ENCODE data around the gene FRMPD4. TPM values are rescaled to one million over a fixed set of nuclear protein-coding genes. Genes with fewer than 3 reads are reported as not detected.

Gene FRMPD4
- total RNA-seq, 2 donors from 2014 or later: not detected

DNA sequence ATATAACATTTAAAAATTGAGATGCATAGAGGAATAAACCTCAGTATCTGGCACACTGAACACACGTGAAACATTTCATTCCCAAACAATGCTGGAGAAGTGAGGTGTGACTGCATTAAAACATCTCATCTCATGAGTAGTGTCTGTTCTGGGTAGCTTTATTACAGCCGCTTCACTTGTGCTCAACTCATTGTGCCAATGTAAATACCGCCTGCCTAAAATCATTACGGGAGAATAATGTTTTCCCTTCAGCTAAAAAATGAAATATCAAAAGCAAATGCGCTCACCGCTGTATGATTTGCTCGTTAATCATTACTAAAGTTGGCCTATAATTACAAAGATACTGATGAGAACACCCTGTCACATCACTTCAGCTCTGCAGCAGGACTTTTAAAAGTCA is 542.8 kb downstream of the FRMPD4 start:
- ATAC-seq: no peak
- no peak overlapping the region for H3K27ac Mint-ChIP-seq
- no peaks in the 10 kb centered on the region for H3K9me3 Mint-ChIP-seq
- H3K36me3 Mint-ChIP-seq: no peaks in the 10 kb centered on the region
- DNase-seq (ENCODE audit: low spot score in 2 of 2): no peak

DNA sequence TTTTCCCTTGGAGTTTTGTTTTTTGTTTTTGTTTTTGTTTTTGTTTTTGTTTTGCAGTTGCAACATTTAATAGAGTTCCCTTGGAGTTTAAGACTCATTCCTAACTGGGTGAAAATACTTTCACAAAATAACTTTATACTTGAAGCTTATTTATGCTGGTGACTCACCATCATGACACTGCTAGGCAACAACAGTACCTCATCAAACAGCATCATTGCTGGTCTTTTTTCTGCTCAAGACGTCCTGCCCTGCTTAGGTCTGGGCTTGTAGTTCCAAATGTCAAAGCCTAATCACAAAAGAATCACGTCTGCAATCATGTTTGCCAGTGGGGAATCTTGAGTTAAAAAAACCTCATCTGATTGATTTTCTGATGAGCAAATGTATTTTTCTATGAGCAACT is 547.3 kb downstream of the FRMPD4 start:
- no peak for ATAC-seq
- Mint-ChIP-seq H3K27ac (no peak overlapping the region), H3K9me3 (no peaks in the 10 kb centered on the region), H3K36me3 (no peaks in the 10 kb centered on the region)
- no peak for DNase-seq (ENCODE audit: low spot score in 2 of 2)

DNA sequence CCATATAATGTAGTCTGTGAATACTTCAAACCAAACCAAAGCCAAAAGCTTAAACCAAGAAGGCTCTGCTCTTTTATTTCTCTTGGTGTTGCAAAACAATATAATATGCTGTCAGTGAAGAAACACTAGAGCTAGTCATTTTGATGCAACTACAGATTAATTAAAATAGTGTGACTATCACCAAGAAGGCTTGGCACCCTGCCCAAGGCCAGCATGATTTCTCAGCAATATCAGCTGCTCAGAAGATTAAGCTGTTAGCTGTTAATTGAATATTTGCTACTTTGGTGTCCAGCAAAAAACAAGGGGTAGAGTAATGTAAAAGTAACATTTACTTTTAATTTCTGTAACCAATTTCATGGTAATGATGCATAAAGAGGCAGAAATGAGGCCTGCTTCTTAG is 548.1 kb downstream of the FRMPD4 start:
- ATAC-seq (no peak), DNase-seq (ENCODE audit: low spot score in 2 of 2) (no peak)
- H3K9me3 Mint-ChIP-seq: no peaks in the 10 kb centered on the region
- H3K36me3 Mint-ChIP-seq: no peaks in the 10 kb centered on the region
- H3K27ac Mint-ChIP-seq: no peak overlapping the region

DNA sequence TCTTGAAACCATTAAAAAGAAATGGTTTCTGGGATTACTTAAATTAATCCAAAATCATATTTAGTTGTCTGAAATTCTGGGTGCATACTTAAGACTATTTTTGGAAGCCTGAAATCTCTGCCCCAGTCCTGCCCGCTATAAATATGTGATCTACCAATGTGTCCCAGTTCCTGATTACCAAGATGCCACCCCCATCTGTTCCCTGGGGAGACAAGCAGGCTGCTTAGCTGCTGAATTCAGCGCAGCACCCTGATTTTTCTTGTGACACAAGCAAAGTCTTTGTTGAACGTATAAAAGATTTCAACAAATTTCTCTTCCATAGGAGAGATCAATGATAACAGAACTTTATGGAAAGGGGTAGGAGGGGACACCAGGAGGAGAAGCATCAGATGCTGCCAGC is 552.4 kb downstream of the FRMPD4 start:
- DNase-seq (ENCODE audit: low spot score in 2 of 2): no peak

DNA sequence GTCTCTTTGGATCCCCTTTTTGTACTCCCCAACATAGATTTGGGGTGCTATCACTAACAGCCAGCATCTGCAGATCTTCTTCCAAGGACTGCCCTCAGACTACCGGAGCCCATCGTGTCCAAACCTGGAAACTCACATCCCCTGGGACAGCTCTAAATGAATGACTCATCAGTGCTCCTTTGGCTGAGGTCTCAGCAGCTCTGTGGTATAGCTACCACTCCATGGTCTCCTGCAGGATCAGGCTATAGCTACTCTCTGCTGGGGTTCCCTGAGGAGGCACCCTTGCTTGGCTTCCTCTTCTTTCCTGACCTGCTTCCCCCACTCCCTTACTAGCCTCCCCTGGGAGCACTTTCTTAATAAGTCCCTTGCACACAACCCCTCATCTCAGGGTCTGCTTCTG is 555.5 kb downstream of the FRMPD4 start:
- DNase-seq (ENCODE audit: low spot score in 2 of 2) (no peak), ATAC-seq (no peak)
- H3K9me3 Mint-ChIP-seq: no peaks in the 10 kb centered on the region
- no peak overlapping the region for H3K27ac Mint-ChIP-seq
- no peaks in the 10 kb centered on the region for H3K36me3 Mint-ChIP-seq

More for the DNA sequence above, 552.4 kb downstream of the FRMPD4 start:
- no peak overlapping the region for H3K27ac Mint-ChIP-seq
- no peaks in the 10 kb centered on the region for H3K36me3 Mint-ChIP-seq
- ATAC-seq: no peak
- no peaks in the 10 kb centered on the region for H3K9me3 Mint-ChIP-seq

DNA sequence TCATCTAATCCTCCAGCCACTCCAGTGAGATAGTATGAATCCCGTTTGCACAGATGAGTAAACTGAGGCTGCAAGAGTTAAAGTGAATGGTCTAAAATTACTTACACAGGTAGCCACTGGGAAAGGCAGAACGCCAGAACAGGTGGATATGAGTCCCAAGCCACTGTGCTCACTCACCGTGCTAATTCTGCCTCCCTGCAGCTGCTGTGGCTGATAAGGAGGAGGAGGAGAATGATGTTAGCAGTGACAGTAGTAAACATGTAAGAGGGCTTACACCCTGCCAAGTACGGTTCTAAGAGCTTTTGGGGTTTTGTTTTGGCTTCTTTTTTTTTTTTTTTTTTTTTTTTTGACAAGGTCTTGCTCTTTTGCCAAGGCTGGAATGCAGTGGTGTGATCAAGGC is 562.5 kb downstream of the FRMPD4 start:
- ATAC-seq (no peak), DNase-seq (ENCODE audit: low spot score in 2 of 2) (no peak)
- no peaks in the 10 kb centered on the region for H3K36me3 Mint-ChIP-seq
- H3K27ac Mint-ChIP-seq: no peak overlapping the region
- no peaks in the 10 kb centered on the region for H3K9me3 Mint-ChIP-seq

DNA sequence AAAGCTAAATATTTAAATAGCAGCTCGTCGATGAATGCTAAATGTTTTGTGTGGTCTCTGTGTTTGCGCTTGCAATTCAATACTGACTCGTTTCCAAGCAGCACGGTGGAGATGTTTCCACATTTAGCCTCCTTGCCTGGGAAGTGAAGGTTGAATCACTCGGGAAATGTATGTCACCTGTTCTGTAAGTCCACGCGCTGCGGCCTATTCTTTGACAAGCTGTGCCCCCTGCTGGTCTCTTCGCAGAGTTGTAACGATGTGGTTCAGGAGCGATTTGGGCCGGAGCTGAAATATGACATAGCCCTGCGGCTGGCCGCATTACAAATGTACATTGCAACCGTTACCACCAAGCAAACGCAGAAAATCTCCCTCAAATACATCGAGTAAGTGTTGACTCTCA is 563.4 kb downstream of the FRMPD4 start:
- DNase-seq (ENCODE audit: low spot score in 2 of 2) (peak in 1 of 2 donors; percentile 15), ATAC-seq (peak; percentile 41 to 72)
- Mint-ChIP-seq H3K36me3 (no peaks in the 10 kb centered on the region), H3K27ac (no peak overlapping the region), H3K9me3 (no peaks in the 10 kb centered on the region)

DNA sequence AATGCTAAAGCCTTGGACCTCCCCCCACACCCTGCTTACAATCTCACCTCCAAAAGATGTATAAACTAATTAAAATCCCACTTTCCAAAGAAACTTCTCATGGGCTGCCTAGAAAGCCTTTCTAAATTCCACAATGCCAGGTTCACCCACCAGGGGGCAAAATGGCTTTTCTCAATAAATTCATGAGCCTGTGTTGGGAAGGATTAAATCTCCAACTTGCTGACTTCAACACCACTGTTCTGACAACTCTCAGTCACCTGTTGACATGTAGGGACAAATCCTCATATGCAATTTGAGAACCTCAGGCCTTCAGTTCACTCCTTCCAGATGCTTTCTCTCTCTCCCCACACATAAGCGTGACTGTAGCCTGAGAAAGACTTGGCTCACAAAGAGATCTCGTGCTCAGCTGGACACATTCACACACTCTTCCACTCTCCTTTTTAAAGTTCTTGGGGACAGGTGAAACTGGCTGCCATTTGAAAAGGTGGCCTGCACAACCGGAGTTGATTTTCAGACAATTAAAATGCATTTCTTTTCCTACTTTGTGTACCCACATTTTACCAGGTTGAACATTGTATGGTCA is 564.3 kb downstream of the FRMPD4 start:
- ATAC-seq (no peak), DNase-seq (ENCODE audit: low spot score in 2 of 2) (peak in 1 of 2 donors; percentile 4)
- no peak overlapping the region for H3K27ac Mint-ChIP-seq
- no peaks in the 10 kb centered on the region for H3K9me3 Mint-ChIP-seq
- H3K36me3 Mint-ChIP-seq: no peaks in the 10 kb centered on the region

DNA sequence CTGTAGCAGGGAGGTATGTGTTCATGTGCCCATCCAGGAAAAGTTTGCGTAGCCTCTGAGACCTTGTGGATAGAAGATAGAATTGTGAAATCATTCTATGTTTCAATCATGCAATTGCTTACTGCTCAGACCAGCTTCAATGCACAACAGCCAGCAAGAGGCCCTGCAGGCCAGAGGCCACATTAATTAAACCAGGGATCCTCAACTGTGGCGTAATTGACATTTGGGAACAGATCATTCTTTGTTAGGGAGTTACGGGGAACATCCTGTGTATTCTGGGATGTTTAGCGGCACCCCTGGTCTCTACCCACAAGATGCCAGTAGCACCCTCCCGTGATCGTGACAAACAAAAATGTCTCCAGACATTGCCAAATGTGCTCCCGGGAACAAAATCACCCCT is 566.4 kb downstream of the FRMPD4 start:
- no peaks in the 10 kb centered on the region for H3K9me3 Mint-ChIP-seq
- no peaks in the 10 kb centered on the region for H3K36me3 Mint-ChIP-seq
- no peak for DNase-seq (ENCODE audit: low spot score in 2 of 2)
- no peak for ATAC-seq
- no peak overlapping the region for H3K27ac Mint-ChIP-seq

DNA sequence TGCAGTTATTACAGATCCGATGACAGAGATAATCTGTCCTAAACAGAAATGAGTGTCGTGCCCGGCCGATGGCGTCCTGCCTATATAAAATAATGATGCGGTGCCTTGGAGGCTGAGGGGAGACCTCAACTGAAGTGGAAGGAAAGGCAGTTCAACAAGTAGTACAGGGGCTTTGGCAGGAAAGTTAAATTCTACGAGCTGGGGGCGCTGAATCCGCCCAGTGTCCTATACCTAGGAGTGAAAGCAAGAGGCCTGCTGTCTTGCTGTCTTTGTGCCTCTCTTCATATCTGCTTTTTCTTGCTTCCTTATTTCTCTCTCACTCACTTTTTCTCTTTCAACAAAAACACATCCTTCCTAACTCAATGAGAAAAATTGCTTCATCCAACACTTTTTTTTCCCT is 570.8 kb downstream of the FRMPD4 start:
- no peak overlapping the region for H3K27ac Mint-ChIP-seq
- no peaks in the 10 kb centered on the region for H3K36me3 Mint-ChIP-seq
- no peak for DNase-seq (ENCODE audit: low spot score in 2 of 2)
- H3K9me3 Mint-ChIP-seq: no peaks in the 10 kb centered on the region
- ATAC-seq: no peak

DNA sequence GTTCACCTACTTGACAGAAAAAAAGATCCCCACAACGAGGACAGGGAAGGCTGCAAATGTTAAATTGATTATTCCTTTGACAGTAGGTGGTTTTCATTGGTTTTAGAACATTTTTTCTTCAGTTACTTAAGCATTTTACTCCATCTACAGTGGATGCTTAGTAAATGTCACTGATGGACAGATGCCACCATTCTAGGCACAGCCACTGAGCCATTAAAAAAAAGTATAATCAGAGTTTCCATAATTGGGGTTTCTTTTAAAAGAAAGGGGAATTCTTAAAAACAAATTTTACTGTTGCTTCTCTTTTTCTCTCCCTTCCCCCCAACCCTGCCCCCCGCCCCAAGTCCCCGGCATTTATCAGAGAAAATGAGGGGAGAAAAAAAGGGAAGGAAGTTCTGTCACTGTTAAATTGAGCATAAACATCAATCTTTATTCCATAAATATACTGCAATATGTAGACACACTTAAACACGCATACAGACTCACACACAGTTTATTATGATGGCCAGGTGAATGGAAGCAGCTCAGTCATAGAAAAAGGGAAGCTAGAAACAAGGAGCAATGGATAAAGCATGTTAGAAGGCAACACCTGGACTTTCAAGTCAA is 573.3 kb downstream of the FRMPD4 start:
- no peak overlapping the region for H3K27ac Mint-ChIP-seq
- ATAC-seq (no peak), DNase-seq (ENCODE audit: low spot score in 2 of 2) (no peak)
- no peaks in the 10 kb centered on the region for H3K36me3 Mint-ChIP-seq
- H3K9me3 Mint-ChIP-seq: no peaks in the 10 kb centered on the region

DNA sequence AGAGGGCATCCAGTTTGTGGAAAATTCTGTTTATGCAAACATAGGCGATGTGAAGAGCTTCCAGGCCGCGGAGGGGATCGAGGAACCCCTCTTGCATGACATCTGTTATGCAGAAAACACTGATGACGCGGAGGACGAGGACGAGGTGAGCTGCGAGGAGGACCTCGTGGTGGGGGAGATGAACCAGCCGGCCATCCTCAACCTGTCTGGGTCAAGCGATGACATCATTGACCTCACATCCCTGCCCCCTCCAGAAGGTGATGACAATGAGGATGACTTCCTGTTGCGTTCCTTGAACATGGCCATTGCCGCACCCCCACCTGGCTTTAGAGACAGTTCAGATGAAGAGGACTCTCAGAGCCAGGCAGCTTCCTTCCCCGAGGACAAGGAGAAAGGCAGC is 578.3 kb downstream of the FRMPD4 start:
- H3K36me3 Mint-ChIP-seq: no peaks in the 10 kb centered on the region

DNA sequence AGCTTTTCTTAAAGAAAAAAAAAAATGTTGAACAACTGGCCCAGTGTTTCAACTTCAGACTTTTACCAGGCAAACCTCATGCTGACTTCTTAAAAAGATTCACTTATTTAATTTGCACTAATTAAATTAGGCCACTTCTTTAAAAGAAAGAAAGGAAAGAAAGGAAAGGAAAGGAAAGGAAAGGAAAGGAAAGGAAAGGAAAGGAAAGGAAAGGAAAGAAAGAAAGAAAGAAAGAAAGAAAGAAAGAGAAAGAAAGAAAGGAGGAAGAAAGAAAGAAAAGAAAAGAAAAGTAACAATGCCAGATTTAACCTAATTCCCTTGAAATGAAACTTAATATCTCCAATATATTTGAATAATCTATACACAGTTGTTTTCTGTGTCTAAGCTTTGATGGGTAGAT is 581.6 kb downstream of the FRMPD4 start:
- H3K9me3 Mint-ChIP-seq: no peaks in the 10 kb centered on the region
- DNase-seq (ENCODE audit: low spot score in 2 of 2) (no peak), ATAC-seq (no peak)
- H3K36me3 Mint-ChIP-seq: no peaks in the 10 kb centered on the region
- H3K27ac Mint-ChIP-seq: no peak overlapping the region

More for the DNA sequence above, 578.3 kb downstream of the FRMPD4 start:
- DNase-seq (ENCODE audit: low spot score in 2 of 2) (no peak), ATAC-seq (no peak)
- no peaks in the 10 kb centered on the region for H3K9me3 Mint-ChIP-seq
- no peak overlapping the region for H3K27ac Mint-ChIP-seq

DNA sequence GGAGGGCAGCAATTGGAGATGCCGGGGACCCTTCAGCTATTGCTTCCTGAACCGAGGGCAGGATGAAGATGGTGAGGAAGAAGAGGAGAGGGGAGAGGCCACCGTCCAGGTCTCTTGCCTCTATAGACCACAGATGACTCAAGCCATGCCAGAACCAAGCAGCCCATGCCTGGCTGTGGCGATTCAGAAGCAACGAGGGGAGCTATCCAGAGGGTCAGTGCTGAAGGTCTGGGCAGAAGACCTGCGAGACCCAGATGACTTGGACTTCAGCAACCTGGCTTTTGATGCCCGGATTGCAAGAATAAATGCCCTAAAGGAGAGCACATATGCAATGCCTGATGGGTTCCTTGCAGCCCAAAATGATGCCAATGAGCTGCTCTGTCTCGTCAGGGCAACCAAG is 582.8 kb downstream of the FRMPD4 start:
- H3K27ac Mint-ChIP-seq: no peak overlapping the region
- DNase-seq (ENCODE audit: low spot score in 2 of 2): no peak
- ATAC-seq: no peak
- no peaks in the 10 kb centered on the region for H3K9me3 Mint-ChIP-seq
- H3K36me3 Mint-ChIP-seq: no peaks in the 10 kb centered on the region

DNA sequence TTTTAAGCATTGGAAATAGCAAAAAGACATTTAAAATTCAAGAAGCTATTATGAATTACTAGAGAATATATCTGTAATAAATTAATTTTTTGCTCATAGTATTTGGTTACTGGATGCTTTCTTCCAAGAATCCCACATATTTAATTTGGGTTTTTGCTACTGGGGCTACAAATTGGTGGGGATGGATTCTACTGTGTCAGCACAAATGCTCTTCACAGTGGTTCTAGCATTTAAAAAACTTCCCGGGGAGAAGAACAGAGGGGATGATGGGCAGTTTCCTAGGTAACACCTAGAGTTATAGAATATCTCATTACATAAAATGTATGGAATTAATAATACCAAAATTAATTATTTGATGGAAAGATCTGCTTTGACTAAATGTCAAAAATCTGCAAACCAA is 584.0 kb downstream of the FRMPD4 start:
- DNase-seq (ENCODE audit: low spot score in 2 of 2): no peak
- ATAC-seq: no peak
- H3K9me3 Mint-ChIP-seq: no peaks in the 10 kb centered on the region
- H3K36me3 Mint-ChIP-seq: no peaks in the 10 kb centered on the region
- no peak overlapping the region for H3K27ac Mint-ChIP-seq

DNA sequence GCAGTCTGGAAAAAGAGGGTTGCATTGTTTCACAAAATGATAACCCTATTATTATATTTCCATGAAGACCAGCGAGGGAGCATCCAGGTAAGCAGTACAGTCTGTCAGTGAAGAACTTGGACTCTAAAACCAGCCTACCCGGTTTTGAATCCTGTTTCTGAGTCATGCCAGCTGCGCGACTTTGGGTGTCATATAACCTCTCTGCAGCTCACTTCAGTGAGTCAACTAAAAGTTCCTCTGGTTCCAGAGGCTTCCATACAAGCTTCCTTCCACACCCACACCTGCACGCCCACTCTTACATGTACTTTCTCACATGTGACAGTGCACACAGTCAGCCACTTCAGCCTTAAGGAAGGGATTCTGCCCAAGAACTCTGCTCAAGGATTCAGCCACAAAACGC is 603.1 kb downstream of the FRMPD4 start:
- no peak for ATAC-seq
- Mint-ChIP-seq H3K36me3 (no peaks in the 10 kb centered on the region), H3K9me3 (no peaks in the 10 kb centered on the region), H3K27ac (no peak overlapping the region)
- DNase-seq (ENCODE audit: low spot score in 2 of 2): no peak

DNA sequence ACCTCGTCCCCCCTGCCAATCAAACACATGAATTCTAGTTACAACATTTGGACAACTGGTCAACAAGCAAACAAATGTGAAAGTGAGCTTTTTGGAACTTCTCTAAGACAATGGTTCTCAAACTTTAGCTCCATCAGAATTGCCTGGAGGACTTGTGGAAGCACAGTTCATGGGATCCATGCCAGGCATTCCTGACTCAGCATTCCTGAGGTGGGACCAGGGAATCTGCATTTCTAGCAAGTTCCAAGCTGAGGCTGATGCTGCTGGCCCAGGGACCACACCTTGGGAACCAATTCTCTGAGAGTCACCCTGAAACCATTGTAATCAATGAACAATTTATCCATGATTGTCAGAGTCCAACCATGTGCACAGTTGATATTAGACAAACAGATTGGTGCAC is 609.2 kb downstream of the FRMPD4 start:
- H3K27ac Mint-ChIP-seq: no peak overlapping the region
- no peaks in the 10 kb centered on the region for H3K36me3 Mint-ChIP-seq
- no peak for ATAC-seq
- no peak for DNase-seq (ENCODE audit: low spot score in 2 of 2)
- peaks cover 4 to 5% of the 10 kb centered on the region in 2 donors for H3K9me3 Mint-ChIP-seq

DNA sequence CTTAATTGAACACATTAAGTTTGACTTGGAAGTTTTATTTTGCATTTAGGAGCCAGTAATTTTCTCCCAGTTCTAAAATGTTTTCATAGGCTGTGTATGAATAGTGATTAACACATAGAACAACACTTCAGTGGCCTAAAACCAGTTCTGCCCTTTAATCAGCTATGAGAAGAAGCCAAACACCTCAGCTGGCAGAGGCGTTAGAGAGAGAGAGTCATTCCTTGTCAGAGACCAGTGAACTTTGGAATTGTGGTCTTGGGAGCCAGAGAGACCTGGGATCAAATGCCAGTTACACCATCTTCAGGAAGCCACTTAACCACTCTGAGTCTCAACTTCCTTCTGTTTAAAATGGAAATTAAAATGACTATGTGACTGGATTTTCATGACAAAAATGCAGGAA is 613.6 kb downstream of the FRMPD4 start:
- H3K36me3 Mint-ChIP-seq: no peaks in the 10 kb centered on the region
- H3K27ac Mint-ChIP-seq: no peak overlapping the region
- no peak for DNase-seq (ENCODE audit: low spot score in 2 of 2)
- peaks cover 4 to 5% of the 10 kb centered on the region in 2 donors for H3K9me3 Mint-ChIP-seq
- ATAC-seq: no peak
